Stimulated activated CD4-positive, alpha-beta T cell treated with anti-CD3 and anti-CD28 coated beads, TNF-alpha, amount 100 ng/mL, for 1 hour (primary cell): ENCODE results near the gene AGPAT1.
"Not testable (repeated sequence)": the region's sequence is repeated elsewhere in the genome, so short reads cannot be mapped to it uniquely, and the experiment has no call there.

ENCODE experiments used
- DNase-seq, 3 donors: peaks; one replicate each; pipeline ENCODE4 v3.0.0-alpha.2; 2020; ENCODE audit warnings: low read depth in 3 of 3, low spot score in 1 of 3

The AGPAT1 gene

GRCh38 chr6:32151181-32151862, 24.6 kb downstream of the AGPAT1 start:
- no peak for DNase-seq

GRCh38 chr6:32149932-32150870, 25.7 kb downstream of the AGPAT1 start:
- no peak for DNase-seq

- DNase-seq = no peak
Measured at GRCh38 chr6:32149092-32149755, 26.7 kb downstream of the AGPAT1 start.

- DNase-seq = peak; percentile 16 to 64 (median 36)
Measured at GRCh38 chr6:32148289-32149091, 27.4 kb downstream of the AGPAT1 start.

- no peak for DNase-seq
Measured at GRCh38 chr6:32147401-32148132, 28.3 kb downstream of the AGPAT1 start.

GRCh38 chr6:32146687-32147086, 29.2 kb downstream of the AGPAT1 start:
- no peak for DNase-seq

GRCh38 chr6:32146287-32146686, 29.6 kb downstream of the AGPAT1 start:
- DNase-seq = no peak

- not testable (repeated sequence) for DNase-seq
Measured at GRCh38 chr6:32144238-32144637, 31.6 kb downstream of the AGPAT1 start.

- DNase-seq = no peak
Measured at GRCh38 chr6:32140420-32141046, 35.4 kb downstream of the AGPAT1 start.

- DNase-seq = no peak
Measured at GRCh38 chr6:32139590-32139989, 36.3 kb downstream of the AGPAT1 start.

- DNase-seq = no peak
Measured at GRCh38 chr6:32137454-32137853, 38.4 kb downstream of the AGPAT1 start.

- DNase-seq = no peak
Measured at GRCh38 chr6:32133786-32134185, 42.1 kb downstream of the AGPAT1 start.

GRCh38 chr6:32132110-32132509, 43.8 kb downstream of the AGPAT1 start:
- DNase-seq = no peak

GRCh38 chr6:32131439-32131948, 44.4 kb downstream of the AGPAT1 start:
- DNase-seq = no peak

GRCh38 chr6:32129297-32130088, 46.4 kb downstream of the AGPAT1 start:
- DNase-seq = no peak

GRCh38 chr6:32128751-32129296, 47.1 kb downstream of the AGPAT1 start:
- no peak for DNase-seq

GRCh38 chr6:32127717-32128592, 47.9 kb downstream of the AGPAT1 start, which contains the start of gene ATF6B:
Gene ATF6B, minus strand, starts transcription at chr6:32128246. Its CDS starts 39 bp downstream, at chr6:32128207.
- DNase-seq = peak; percentile 81 to 97 (median 91)

- no peak for DNase-seq
Measured at GRCh38 chr6:32127409-32127716, 48.5 kb downstream of the AGPAT1 start.
